Measurements from ENCODE around the gene IRF4. TPM values are rescaled to one million over a fixed set of nuclear protein-coding genes. Genes with fewer than 3 reads are reported as not detected.

The IRF4 gene
- total RNA-seq, 3 donors from 2014 or later = 9.1 to 25.2 (median 13.0) TPM

DNA sequence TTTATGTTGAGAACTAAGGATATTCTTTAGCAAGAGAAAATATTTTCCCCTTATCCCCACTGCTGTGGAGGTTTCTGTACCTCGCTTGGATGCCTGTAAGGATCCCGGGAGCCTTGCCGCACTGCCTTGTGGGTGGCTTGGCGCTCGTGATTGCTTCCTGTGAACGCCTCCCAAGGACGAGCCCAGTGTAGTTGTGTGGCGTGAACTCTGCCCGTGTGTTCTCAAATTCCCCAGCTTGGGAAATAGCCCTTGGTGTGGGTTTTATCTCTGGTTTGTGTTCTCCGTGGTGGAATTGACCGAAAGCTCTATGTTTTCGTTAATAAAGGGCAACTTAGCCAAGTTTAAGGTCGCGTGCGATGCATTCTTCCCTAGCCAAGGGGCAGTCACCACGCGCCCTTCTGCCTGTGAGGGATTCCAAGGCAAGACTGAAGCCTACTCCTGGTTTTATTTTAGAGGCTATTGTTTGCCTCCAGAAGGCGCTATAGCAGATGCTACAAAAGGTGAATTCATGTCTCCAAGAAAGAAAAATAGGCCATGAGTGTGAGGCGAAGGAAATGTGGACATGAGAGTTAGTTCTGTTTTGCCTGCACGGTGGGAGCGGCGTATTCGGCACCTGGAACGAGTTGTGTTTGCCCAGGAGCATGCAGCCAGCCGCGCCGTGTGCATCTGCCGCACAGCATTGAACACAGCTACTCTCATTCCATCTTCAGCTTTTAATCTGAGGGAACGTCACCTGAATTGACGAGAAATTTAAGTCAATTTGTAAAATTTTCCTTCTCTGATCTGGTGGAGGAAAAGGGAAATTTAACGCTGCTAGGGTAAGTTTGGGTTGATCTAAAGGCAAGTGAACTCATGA lies 40.3 kb upstream of the IRF4 start:
- intact Hi-C loops (cut with DNase I; ENCODE audit: low total_unique reads) = no loop called here
- Histone ChIP-seq H3K4me3 (no peak overlapping the region), H3K4me1 (no peaks in the 10 kb centered on the region), H3K36me3 (no peaks in the 10 kb centered on the region), H3K27ac (no peak overlapping the region), H3K9me3 (no peaks in the 10 kb centered on the region), H3K27me3 (no peaks in the 10 kb centered on the region)
- TF ChIP-seq POLR2A (IDR thresholded peaks at IDR 0.05) (no peak), CTCF (IDR thresholded peaks at IDR 0.05) (no peak), POLR2AphosphoS5 (IDR thresholded peaks at IDR 0.05) (no peak)
- DNase-seq (ENCODE audit: low spot score in 2 of 2) = no peak

DNA sequence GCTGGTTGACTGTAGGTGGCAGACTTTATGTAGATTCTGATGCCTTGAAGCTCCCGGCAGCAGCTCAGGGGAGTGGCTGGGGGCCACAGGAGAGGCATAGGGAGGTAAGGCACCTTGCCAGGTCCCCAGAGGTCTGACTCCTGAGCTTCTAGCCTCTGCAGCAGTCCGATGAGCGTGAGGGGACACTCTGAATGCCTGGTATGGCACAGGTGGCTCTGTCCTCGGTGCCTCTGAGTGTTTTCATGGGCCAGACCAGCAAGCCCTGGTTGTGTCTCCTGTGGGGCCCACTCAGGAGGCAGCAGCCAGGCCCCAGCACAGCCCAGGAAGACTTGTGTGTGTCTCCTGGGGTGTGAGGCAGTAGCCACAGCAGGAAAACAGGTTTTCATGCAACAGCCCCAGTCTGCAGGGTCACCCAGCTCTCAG lies 39.7 kb upstream of the IRF4 start:
- H3K4me1 ChIP-seq = no peaks in the 10 kb centered on the region
- TF ChIP-seq CTCF (IDR thresholded peaks at IDR 0.05) = no peak
- no peak for TF ChIP-seq POLR2A (IDR thresholded peaks at IDR 0.05)
- TF ChIP-seq POLR2AphosphoS5 (IDR thresholded peaks at IDR 0.05) = no peak
- H3K36me3 ChIP-seq = no peaks in the 10 kb centered on the region
- H3K9me3 ChIP-seq = no peaks in the 10 kb centered on the region
- H3K27me3 ChIP-seq = no peaks in the 10 kb centered on the region
- H3K4me3 ChIP-seq = no peak overlapping the region
- no peak for DNase-seq (ENCODE audit: low spot score in 2 of 2)
- no peak overlapping the region for H3K27ac ChIP-seq
- intact Hi-C loops (cut with DNase I; ENCODE audit: low total_unique reads) = no loop called here

- no peaks in the 10 kb centered on the region for H3K27me3 ChIP-seq
- no peak for DNase-seq (ENCODE audit: low spot score in 2 of 2)
- no peak overlapping the region for H3K27ac ChIP-seq
- intact Hi-C loops (cut with DNase I; ENCODE audit: low total_unique reads) = no loop called here
- no peak overlapping the region for H3K4me3 ChIP-seq
- no peaks in the 10 kb centered on the region for H3K36me3 ChIP-seq
- TF ChIP-seq POLR2AphosphoS5 (IDR thresholded peaks at IDR 0.05) (no peak), CTCF (IDR thresholded peaks at IDR 0.05) (no peak), POLR2A (IDR thresholded peaks at IDR 0.05) (no peak)
- H3K9me3 ChIP-seq = no peaks in the 10 kb centered on the region
- no peaks in the 10 kb centered on the region for H3K4me1 ChIP-seq
Observed at GRCh38 chr6:352474-352873, 39.1 kb upstream of the IRF4 start.

DNA sequence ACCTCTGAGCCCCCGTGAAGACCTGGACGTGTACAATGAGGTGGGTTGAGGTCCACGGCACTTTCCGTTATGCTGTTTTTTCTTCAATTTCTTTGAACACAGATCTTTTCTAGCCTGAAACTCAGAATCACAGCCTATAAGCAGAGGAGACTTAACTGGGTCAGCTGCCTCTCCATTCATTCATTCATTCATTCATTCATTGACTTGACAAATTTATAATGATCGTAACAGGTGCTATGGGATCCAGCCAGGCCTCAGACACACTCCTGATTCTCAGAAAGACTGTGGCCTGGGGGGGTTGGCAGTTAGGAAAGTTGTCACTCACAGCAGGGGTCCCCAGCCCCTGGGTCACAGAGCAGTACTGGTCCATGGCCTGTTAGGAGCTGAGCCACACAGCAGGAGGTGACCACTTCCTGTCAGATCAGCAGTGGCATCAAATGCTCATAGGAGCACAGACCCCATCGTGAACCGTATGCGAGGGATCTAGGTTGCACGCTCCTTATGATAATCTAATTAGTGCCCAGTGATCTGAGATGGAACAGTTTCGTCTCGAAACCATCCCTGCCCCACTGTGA lies 38.6 kb upstream of the IRF4 start:
- Histone ChIP-seq H3K36me3 (no peaks in the 10 kb centered on the region), H3K4me3 (no peak overlapping the region), H3K4me1 (no peaks in the 10 kb centered on the region), H3K27me3 (no peaks in the 10 kb centered on the region), H3K9me3 (no peaks in the 10 kb centered on the region), H3K27ac (no peak overlapping the region)
- TF ChIP-seq CTCF (IDR thresholded peaks at IDR 0.05) = no peak
- TF ChIP-seq POLR2A (IDR thresholded peaks at IDR 0.05) = no peak
- no peak for TF ChIP-seq POLR2AphosphoS5 (IDR thresholded peaks at IDR 0.05)
- intact Hi-C loops (cut with DNase I; ENCODE audit: low total_unique reads) = no loop called here
- DNase-seq (ENCODE audit: low spot score in 2 of 2) = no peak

Data from breast epithelium (tissue), 4 donors.